ENCODE measurements around the gene PI4K2A. TPM values are rescaled to one million over a fixed set of nuclear protein-coding genes. Genes with fewer than 3 reads are reported as not detected.
A peak's percentile ranks its signal among the peaks of the same experiment; 100 is the strongest.
"Not testable (repeated sequence)": the region's sequence is repeated elsewhere in the genome, so short reads cannot be mapped to it uniquely, and the experiment has no call there.

Gene PI4K2A
- total RNA-seq, 2 donors from 2014 or later, result 23.3 to 26.2 TPM

- Mint-ChIP-seq H3K4me3 (peak overlapping the region; percentile 97), H3K27me3 (no peaks in the 10 kb centered on the region), H3K27ac (peak overlapping the region; percentile 90), H3K36me3 (ENCODE audit: low read depth) (no peaks in the 10 kb centered on the region), H3K4me1 (peaks cover 20% of the 10 kb centered on the region)
- peak; percentile 22 for ATAC-seq
- H3K9me3 ChIP-seq (ENCODE audit: control insufficient read depth, low read length, poor library complexity, severe bottlenecking), result no peaks in the 10 kb centered on the region
- DNase-seq, result peak in 1 of 3 donors; percentile 13
Measured at GRCh38 chr10:97640868-97641811, 669 bp downstream of the PI4K2A start.

- ATAC-seq; H3K36me3 Mint-ChIP-seq (ENCODE audit: low read depth); H3K9me3 ChIP-seq (ENCODE audit: control insufficient read depth, low read length, poor library complexity, severe bottlenecking); H3K27me3 Mint-ChIP-seq; DNase-seq: not testable (repeated sequence)
- H3K27ac Mint-ChIP-seq, result peak overlapping the region; percentile 67
- H3K4me1 Mint-ChIP-seq, result peaks cover 23% of the 10 kb centered on the region
- H3K4me3 Mint-ChIP-seq, result peak overlapping the region; percentile 70
Measured at GRCh38 chr10:97642471-97643159, 2.1 kb downstream of the PI4K2A start.

- Mint-ChIP-seq H3K27me3 (no peaks in the 10 kb centered on the region), H3K36me3 (ENCODE audit: low read depth) (peaks cover 4% of the 10 kb centered on the region), H3K4me1 (peaks cover 26% of the 10 kb centered on the region), H3K4me3 (peak overlapping the region; percentile 70), H3K27ac (no peak overlapping the region)
- DNase-seq, result no peak
- no peaks in the 10 kb centered on the region for H3K9me3 ChIP-seq (ENCODE audit: control insufficient read depth, low read length, poor library complexity, severe bottlenecking)
- no peak for ATAC-seq
Measured at GRCh38 chr10:97643441-97643985, 3.0 kb downstream of the PI4K2A start.

GRCh38 chr10:97644936-97645335 is 4.5 kb downstream of the PI4K2A start:
- H3K27me3 Mint-ChIP-seq, result no peaks in the 10 kb centered on the region
- H3K27ac Mint-ChIP-seq, result no peak overlapping the region
- peaks cover 4% of the 10 kb centered on the region for H3K36me3 Mint-ChIP-seq (ENCODE audit: low read depth)
- H3K4me3 Mint-ChIP-seq, result no peak overlapping the region
- peaks cover 34% of the 10 kb centered on the region for H3K4me1 Mint-ChIP-seq
- no peak for ATAC-seq
- no peak for DNase-seq
- H3K9me3 ChIP-seq (ENCODE audit: control insufficient read depth, low read length, poor library complexity, severe bottlenecking), result no peaks in the 10 kb centered on the region

GRCh38 chr10:97647556-97647955 is 7.1 kb downstream of the PI4K2A start:
- Mint-ChIP-seq H3K4me3 (no peak overlapping the region), H3K27ac (peak overlapping the region; percentile 82)

GRCh38 chr10:97648562-97649404 is 8.3 kb downstream of the PI4K2A start:
- no peak for DNase-seq
- H3K36me3 Mint-ChIP-seq (ENCODE audit: low read depth), result peaks cover 9% of the 10 kb centered on the region
- no peaks in the 10 kb centered on the region for H3K9me3 ChIP-seq (ENCODE audit: control insufficient read depth, low read length, poor library complexity, severe bottlenecking)
- peak; percentile 97 for ATAC-seq
- peak overlapping the region; percentile 82 for H3K27ac Mint-ChIP-seq
- no peaks in the 10 kb centered on the region for H3K27me3 Mint-ChIP-seq
- peaks cover 20% of the 10 kb centered on the region for H3K4me1 Mint-ChIP-seq
- peak overlapping the region; percentile 68 for H3K4me3 Mint-ChIP-seq

More at GRCh38 chr10:97647556-97647955, 7.1 kb downstream of the PI4K2A start:
- ATAC-seq, result no peak
- H3K9me3 ChIP-seq (ENCODE audit: control insufficient read depth, low read length, poor library complexity, severe bottlenecking), result no peaks in the 10 kb centered on the region
- peaks cover 4% of the 10 kb centered on the region for H3K36me3 Mint-ChIP-seq (ENCODE audit: low read depth)
- peaks cover 23% of the 10 kb centered on the region for H3K4me1 Mint-ChIP-seq
- H3K27me3 Mint-ChIP-seq, result no peaks in the 10 kb centered on the region
- no peak for DNase-seq

- not testable (repeated sequence) for H3K9me3 ChIP-seq (ENCODE audit: control insufficient read depth, low read length, poor library complexity, severe bottlenecking); DNase-seq; H3K27me3 Mint-ChIP-seq; ATAC-seq
- Mint-ChIP-seq H3K4me3 (peak overlapping the region; percentile 68), H3K36me3 (ENCODE audit: low read depth) (peaks cover 12% of the 10 kb centered on the region), H3K27ac (peak overlapping the region; percentile 82), H3K4me1 (peaks cover 20% of the 10 kb centered on the region)
Measured at GRCh38 chr10:97649405-97649750, 8.9 kb downstream of the PI4K2A start.

GRCh38 chr10:97650726-97651125 is 10.3 kb downstream of the PI4K2A start:
- Mint-ChIP-seq H3K27ac (no peak overlapping the region), H3K4me3 (no peak overlapping the region), H3K27me3 (no peaks in the 10 kb centered on the region), H3K4me1 (peaks cover 19% of the 10 kb centered on the region), H3K36me3 (ENCODE audit: low read depth) (peaks cover 12% of the 10 kb centered on the region)
- ATAC-seq (no peak), DNase-seq (no peak)
- H3K9me3 ChIP-seq (ENCODE audit: control insufficient read depth, low read length, poor library complexity, severe bottlenecking), result no peaks in the 10 kb centered on the region

- H3K9me3 ChIP-seq (ENCODE audit: control insufficient read depth, low read length, poor library complexity, severe bottlenecking), result no peaks in the 10 kb centered on the region
- Mint-ChIP-seq H3K36me3 (ENCODE audit: low read depth) (peaks cover 18% of the 10 kb centered on the region), H3K4me1 (peaks cover 18% of the 10 kb centered on the region), H3K4me3 (no peak overlapping the region), H3K27me3 (no peaks in the 10 kb centered on the region), H3K27ac (no peak overlapping the region)
- DNase-seq, result no peak
- ATAC-seq, result no peak
Measured at GRCh38 chr10:97651773-97652172, 11.3 kb downstream of the PI4K2A start.

- H3K9me3 ChIP-seq (ENCODE audit: control insufficient read depth, low read length, poor library complexity, severe bottlenecking), result no peaks in the 10 kb centered on the region
- peaks cover 10% of the 10 kb centered on the region for H3K4me1 Mint-ChIP-seq
- DNase-seq (no peak), ATAC-seq (no peak)
- no peaks in the 10 kb centered on the region for H3K27me3 Mint-ChIP-seq
- peaks cover 19% of the 10 kb centered on the region for H3K36me3 Mint-ChIP-seq (ENCODE audit: low read depth)
- H3K27ac Mint-ChIP-seq, result no peak overlapping the region
- no peak overlapping the region for H3K4me3 Mint-ChIP-seq
Measured at GRCh38 chr10:97656777-97657176, 16.3 kb downstream of the PI4K2A start.

- H3K27ac Mint-ChIP-seq, result peak overlapping the region; percentile 8
- DNase-seq (no peak), ATAC-seq (no peak)
- H3K4me3 Mint-ChIP-seq, result no peak overlapping the region
- H3K9me3 ChIP-seq (ENCODE audit: control insufficient read depth, low read length, poor library complexity, severe bottlenecking), result no peaks in the 10 kb centered on the region
- no peaks in the 10 kb centered on the region for H3K27me3 Mint-ChIP-seq
- peaks cover 8% of the 10 kb centered on the region for H3K4me1 Mint-ChIP-seq
- peaks cover 16% of the 10 kb centered on the region for H3K36me3 Mint-ChIP-seq (ENCODE audit: low read depth)
Measured at GRCh38 chr10:97659589-97659988, 19.1 kb downstream of the PI4K2A start.

- H3K9me3 ChIP-seq (ENCODE audit: control insufficient read depth, low read length, poor library complexity, severe bottlenecking), result no peaks in the 10 kb centered on the region
- DNase-seq (no peak), ATAC-seq (no peak)
- Mint-ChIP-seq H3K36me3 (ENCODE audit: low read depth) (peaks cover 9% of the 10 kb centered on the region), H3K27ac (peak overlapping the region; percentile 72), H3K4me1 (peaks cover 2% of the 10 kb centered on the region), H3K27me3 (no peaks in the 10 kb centered on the region), H3K4me3 (no peak overlapping the region)
Measured at GRCh38 chr10:97664282-97664850, 23.9 kb downstream of the PI4K2A start.
